HG02642 (cell line): Measurements from ENCODE around the gene TANGO2.

ENCODE experiments used
- ATAC-seq: cut with Tn5 transposase; IDR thresholded peaks from one replicate; pipeline ENCODE4 v1.9.1; 2021; ENCODE audit warnings: mild to moderate bottlenecking; ENCODE audit not compliant: unreplicated experiment, poor library complexity

Gene TANGO2

DNA sequence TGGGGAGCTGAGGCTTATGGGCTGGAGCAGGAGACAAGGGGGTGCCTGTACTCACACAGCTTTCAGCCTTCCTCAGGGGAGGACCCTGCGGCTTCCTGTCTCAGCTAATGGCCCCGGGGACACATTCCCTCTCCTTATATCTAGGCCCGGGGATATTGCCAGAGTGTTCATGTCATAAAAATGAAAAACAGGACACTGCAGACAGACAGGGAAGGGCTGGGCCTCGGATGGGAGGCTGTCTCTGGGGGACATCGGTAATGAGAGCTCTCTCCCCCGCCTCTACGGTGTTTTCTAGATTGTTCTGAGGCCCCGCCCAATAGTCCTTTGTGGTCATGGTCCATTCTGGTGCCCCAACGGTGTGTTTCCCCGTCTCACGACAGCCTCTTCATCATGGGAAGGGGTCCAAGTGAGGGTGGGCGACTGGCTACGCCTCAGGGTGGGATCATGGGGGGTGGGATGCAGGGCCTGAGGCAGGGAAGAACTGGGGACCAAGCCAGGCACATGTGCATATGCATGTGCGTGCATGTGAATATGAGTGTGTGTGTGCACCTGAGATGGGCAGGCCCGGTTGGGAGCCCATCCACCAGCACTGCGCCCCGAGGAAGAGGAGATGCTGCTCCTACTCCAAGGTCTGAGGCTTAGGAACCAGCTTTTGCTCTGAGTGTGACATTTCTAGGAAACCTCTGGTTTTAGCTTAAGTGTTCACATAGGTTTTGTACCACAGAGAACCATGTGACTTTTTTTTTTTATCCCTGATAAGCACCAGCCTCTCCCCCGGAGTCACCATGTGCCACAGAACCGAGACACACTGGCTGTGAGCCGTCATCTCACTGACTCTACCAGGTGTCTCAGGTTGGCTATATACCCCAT lies 9.6 kb upstream of the TANGO2 start:
- no peak for ATAC-seq

DNA sequence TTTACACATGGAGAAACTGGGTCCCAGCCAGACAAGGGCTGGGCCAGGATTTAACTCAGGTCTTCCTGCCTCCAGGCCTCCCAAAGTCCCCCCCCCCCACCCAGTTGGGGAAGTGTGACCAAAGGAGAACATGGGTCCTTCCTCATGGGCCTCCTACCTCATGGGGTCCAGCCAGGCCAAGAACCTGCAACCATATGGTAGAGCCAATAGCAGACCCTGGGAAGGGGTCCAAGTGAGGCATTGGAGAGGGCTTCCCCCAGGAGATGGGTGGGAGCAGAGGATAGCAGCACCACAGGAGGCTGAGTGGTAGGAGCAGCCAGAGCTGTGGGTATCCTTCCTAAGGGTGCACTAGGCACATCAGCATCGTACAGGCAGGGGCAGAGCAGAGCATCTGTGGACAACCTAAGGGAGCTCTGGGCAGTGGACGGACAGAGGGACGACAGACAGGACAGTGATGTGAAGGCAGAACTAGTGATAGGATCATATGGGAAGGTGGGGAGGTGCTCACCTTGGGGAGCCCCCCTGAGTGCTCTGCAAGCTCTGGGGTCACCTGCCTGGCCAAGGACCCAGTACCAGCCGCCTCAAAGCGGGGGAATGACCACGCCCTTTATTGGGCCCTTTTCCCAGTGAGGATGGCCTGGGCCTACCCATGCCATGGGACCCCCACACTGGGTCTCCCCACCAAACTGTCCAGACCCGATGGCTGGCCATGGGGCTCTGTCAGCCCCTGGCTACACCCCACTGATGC lies 8.7 kb upstream of the TANGO2 start:
- no peak for ATAC-seq

DNA sequence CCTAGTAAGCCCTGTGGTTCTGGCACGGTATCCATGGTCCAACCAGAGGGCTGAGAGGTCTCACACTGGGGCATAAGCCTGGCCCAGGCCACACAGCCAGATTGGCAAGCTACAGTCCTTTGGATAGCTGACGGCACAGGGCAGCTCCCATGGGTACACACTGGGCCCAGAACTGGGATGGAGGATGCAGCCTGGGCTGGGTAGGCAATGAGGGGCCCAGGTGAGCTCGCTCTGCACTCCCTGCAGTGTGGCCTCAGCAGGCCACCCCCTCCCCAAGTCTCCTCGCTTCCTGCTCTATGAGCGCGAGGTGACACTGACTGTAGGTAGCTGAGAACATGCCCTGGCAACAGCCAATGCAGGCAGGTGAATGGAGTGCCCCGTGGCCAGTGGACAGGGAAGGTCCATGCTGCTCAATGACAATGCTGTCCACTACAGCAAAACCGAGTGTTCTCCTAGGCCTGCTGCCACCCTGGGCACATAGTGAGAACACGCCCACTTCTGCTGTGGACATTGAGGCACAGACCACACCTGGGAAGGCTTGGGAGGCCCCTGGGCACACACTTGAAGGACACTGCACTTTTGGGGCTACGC lies 8.1 kb upstream of the TANGO2 start:
- ATAC-seq: no peak

DNA sequence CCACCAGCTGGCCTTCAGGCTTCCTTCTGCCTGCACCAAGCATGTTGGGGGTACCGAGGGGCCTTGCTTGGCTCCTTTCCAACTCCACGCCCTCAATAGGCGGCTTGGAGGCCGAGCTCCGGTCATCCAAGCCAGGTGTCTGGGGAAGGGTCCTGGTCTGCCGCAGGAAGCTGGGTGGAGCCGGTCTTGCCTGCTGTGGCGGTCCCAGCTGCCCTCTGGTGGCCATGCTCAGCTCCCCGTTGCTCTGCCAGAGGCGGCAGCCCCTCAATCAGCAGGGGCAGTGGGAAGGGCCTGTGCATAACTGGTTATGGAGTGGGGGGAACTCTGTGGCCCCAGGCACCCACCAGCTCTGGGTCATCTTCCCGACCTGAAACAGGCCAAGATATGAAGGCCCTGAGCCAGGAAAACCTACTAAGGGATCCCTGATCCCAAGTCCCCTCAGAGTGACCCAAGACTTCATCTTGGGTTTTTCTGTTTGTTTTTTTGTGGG lies 7.5 kb upstream of the TANGO2 start:
- ATAC-seq: no peak

- no peak for ATAC-seq
Measured at GRCh38 chr22:20014526-20015186, 6.3 kb upstream of the TANGO2 start.

DNA sequence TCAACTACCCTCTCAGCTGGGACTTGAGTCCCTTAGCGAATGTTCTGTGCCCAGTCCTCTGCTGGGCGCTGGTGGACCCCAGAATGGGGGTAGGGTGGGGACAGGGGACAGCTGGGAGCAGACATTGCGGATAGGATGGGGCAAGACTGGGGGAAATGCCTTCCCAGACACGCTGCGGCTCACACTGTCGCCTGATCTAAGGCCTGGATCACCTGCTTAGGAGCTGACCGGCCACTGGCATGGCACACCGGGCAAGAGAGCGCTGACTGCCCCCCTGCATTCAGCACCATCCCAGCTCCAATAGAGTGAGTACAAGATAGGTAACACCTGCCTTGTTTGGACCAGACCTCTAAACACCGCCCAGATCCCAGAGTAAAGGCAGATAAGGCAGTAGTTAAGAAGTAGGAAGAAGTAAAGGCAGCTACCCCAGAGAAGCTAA lies 5.7 kb upstream of the TANGO2 start:
- no peak for ATAC-seq

DNA sequence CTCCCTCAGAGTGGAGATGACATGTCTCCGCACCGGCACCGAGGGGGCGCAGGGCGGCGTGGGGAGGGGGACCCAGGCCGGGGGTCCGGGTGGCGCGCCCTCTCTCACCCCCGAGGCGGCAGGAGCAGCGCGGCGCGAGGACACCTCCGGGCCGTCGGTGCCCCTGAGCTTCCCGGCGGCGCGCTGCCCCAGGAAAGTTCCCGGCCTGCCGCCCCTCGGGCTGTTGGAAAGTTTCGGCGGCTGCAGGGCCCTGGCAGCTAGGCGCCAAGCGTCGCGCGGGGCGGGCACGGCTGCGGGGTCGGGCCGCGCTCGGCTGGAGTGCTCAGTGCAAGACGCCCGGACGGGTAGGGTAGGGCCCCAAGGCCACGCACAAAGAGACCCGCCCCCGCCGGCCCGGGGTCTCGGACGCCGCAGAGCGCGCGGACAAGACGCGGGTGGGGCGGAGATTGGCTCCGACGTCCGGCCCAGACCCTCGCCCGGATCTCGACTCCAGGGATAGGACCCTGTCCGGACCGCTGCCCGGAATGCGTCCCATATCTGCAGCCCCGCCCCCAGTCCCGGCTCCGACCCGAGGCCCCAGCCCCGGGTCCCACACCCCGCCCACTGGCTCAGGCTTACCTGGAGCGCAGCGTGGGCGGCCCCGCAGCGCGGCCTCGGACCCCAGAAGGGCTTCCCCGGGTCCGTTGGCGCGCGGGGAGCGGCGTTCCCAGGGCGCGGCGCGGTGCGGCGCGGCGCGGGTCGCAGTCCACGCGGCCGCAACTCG lies 4.8 kb upstream of the TANGO2 start:
- ATAC-seq: peak; percentile 2

DNA sequence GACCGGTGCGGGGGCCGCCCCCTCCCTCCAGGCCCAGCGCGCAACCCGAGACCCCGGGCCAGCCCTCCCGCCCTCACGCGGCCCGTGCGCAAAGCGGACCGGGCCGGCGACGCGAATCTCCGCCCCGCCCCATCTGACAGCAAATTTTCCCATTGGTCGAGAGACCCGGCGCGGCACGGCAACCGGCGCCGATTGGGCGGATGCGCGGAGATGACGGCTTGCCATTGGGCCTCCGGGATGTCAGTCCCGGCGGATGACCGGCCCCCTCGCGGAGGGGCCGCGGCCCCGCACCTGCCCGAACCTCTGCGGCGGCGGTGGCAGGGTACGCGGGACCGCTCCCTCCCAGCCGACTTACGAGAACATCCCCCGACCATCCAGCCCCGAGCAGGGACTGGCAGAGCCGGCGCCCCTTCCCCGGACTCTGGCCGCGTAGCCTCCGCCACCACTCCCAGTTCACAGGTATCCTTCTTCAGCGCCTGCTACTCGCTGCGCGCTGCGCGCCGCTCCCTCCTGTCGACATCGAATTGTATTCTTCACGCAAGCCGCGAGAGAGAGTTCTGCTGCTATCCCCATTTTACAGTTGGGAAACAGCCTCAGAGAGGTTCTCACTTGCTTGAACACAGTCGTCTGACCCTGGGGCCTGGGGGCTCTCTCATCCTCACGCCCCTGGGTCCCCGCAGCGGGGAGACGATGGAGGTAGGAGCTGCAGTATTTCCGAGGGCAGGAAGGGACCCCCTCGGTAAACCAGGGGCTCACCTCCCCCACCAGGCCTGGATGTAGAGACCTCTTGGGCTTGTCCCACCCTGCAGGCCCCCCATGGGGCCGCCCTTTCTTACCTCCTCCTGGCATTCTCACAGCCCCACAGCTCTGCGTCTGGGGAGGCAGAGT lies 3.9 kb upstream of the TANGO2 start, which contains the start of gene ARVCF:
TSS of gene ARVCF (minus strand) at position 90 of the 888 bp plus-strand sequence. CDS start 26,029 bp downstream, outside the sequence.
- peak; percentile 63 for ATAC-seq

- ATAC-seq: no peak
Measured at GRCh38 chr22:20017622-20017958, 3.3 kb upstream of the TANGO2 start.

DNA sequence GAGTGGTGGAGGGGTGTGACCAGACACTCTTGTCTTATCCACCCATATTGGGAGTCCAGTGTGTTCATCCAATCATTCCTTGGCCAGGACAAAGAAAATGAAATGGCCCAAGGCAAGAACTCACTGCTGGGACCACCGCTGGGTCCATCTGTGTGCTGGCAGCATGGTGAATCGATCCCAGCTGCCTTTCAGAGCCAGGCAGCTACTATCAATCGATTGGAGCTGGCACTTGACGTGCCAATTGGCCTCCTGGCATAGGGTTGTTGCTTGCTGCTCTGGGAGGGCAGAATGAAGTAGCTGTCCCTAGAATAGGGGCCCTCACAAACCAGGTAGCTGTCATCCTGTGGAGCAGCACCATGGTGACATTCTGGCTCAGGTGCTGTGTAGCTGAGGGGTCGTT lies 2.9 kb upstream of the TANGO2 start:
- no peak for ATAC-seq

- no peak for ATAC-seq
Measured at GRCh38 chr22:20019661-20020532, 1.0 kb upstream of the TANGO2 start.

GRCh38 chr22:20021196-20022181 lies 579 bp downstream of the TANGO2 start:
- ATAC-seq: peak; percentile 19

GRCh38 chr22:20022231-20022977 lies 1.5 kb downstream of the TANGO2 start:
- no peak for ATAC-seq

DNA sequence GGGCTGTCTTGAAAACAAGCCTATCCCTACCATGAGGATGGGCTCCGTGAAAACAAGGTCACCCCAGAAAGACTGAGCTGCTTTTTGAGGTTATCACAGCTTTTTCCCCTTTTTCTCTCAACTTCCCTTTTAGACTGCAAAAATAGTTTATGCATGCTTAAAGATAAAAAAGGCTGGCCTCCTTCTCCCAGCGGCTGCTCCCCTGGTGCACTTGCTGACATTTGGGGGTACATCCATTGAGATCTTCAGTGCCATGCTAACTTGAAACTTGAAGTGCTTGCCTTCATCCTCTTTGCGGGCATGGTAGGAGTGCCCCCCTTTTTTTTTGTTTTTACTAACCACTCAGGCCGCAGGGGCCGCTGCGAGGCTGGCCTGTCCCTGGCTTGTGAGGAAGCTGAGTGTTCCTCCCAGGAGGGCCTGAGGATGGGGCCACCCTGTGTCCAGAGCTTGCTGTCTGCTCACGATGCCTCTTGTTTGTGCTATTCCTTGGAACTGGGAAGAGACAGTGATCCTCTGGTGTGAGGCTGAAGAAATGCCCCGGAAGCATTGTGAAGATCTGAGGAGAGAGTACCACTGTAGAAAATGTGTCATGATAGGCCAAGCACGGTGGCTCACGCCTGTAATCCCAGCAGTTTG lies 2.2 kb downstream of the TANGO2 start:
- no peak for ATAC-seq

GRCh38 chr22:20024225-20024624 lies 3.3 kb downstream of the TANGO2 start:
- ATAC-seq: no peak
